Spleen (tissue), 7 donors: ENCODE data around the gene SPACA1.

Experiments
- CTCF ChIP-seq, 11 experiments: fragments of 200-600 bp in 7 of 11; fragments of 450-650 bp in 4 of 11; sonication (generic) in 4 of 11; IDR thresholded peaks in 8 of 11; conservative IDR thresholded peaks in 3 of 11; 1 replicate in 7 of 11; 2 replicates in 4 of 11; pipeline versions ENCODE4 v1.4.0 to v1.8.0; 2016 to 2021; ENCODE audit warnings: antibody characterized with exemption in 11 of 11, inconsistent platforms in 4 of 11, mild to moderate bottlenecking in 1 of 11
- POLR2AphosphoS5 ChIP-seq, 3 donors: sonication (generic); formaldehyde crosslinking; IDR thresholded peaks; one replicate each; pipeline ENCODE4 v1.5.1; 2017; ENCODE audit warnings: antibody characterized with exemption in 3 of 3
- donor health status: DM: no; HTN: no; CAD: no; lungs with moderate emphysema.
- donor health status: DM: no; HTN: no; CAD: no.
- donor health status: DM: no; HTN: no; CAD: no.

DNA sequence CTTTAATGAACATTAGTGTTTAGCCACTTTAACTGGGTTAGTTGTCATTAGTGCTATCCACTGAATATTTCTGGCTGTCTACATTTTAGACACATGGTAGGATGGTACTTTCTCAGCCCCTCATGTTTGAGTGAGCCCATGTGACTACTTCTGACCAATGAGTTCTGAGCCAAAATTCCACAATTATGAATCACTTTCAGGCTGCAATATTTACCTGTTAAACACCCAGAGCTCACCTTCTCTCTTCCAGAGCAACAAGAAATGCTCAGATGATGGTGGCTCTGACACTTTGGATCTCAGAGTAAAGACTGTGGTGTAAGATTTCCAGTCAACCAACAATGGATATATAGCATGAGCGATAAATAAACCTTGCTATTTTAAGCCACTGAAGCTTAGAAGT, 24.8 kb downstream of the SPACA1 start:
- TF ChIP-seq POLR2AphosphoS5 (IDR thresholded peaks at IDR 0.05) (no peak), CTCF (IDR thresholded peaks at IDR 0.05 in 8 of 11, conservative IDR thresholded peaks at IDR 0.05 in 3 of 11) (no peak)
